Ovary (tissue), 3 donors: ENCODE measurements around the gene EVI2A.

Experiments used
- CTCF ChIP-seq, 3 donors: fragments of 450-650 bp in 2 of 3; fragments of 200-600 bp in 1 of 3; IDR thresholded peaks; one replicate each; pipeline versions ENCODE4 v1.5.1 to v1.8.0; 2016 to 2022; ENCODE audit warnings: antibody characterized with exemption in 3 of 3, mild to moderate bottlenecking in 1 of 3
- POLR2A ChIP-seq: fragments of 450-650 bp; IDR thresholded peaks from one replicate; pipeline ENCODE4 v1.6.1; 2017; ENCODE audit warnings: antibody characterized with exemption, mild to moderate bottlenecking, moderate library complexity
- donor health status: DM: no; HTN: no; CAD: no.

DNA sequence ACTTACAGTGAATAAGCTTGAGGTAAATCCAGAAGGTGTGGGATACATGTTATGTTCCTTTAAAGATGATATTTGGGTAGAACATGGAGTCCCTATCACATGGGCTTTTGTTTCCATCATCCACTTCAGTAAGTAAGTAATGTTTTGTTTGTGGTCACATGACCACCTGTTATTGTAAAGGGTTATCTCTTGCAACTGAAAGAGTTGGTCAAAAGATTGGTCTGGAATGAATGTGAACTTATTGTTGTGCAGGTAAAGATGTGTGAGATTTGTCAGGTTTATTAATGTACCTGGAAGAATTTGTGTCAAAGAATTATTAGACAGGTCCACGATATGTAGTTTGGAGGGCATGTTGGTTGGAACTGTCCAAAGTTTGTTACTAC, 25.9 kb downstream of the EVI2A start:
- TF ChIP-seq POLR2A, result no peak
- no peak for TF ChIP-seq CTCF (IDR thresholded peaks at IDR 0.05)
